Mesenchymal stem cell (in vitro differentiated cells and primary cell): ENCODE results near the gene MLANA.

ENCODE experiments used
- DNase-seq: peaks from one replicate; pipeline ENCODE4 v3.0.0-alpha.2; 2013
- H2AFZ ChIP-seq: one replicate; pipeline ENCODE4 v1.6.1; 2013; ENCODE audit warnings: low read depth, mild to moderate bottlenecking, control low read depth, inconsistent platforms, low read length, moderate library complexity
- H2AK5ac ChIP-seq: 2 replicates; pipeline ENCODE4 v1.6.1; 2013; ENCODE audit warnings: low read length, moderate library complexity, mild to moderate bottlenecking, inconsistent platforms; ENCODE audit not compliant: severe bottlenecking
- H2BK120ac ChIP-seq: one replicate; pipeline ENCODE4 v1.6.1; 2013; ENCODE audit warnings: low read depth, mild to moderate bottlenecking, inconsistent platforms, low read length, moderate library complexity
- H2BK12ac ChIP-seq, 2 experiments: one replicate each; pipeline ENCODE4 v1.6.1; 2013; ENCODE audit warnings: inconsistent platforms in 2 of 2, low read length in 2 of 2, mild to moderate bottlenecking in 2 of 2, moderate library complexity in 2 of 2, control low read depth in 1 of 2
- H2BK15ac ChIP-seq: one replicate; pipeline ENCODE4 v1.6.1; 2013; ENCODE audit warnings: mild to moderate bottlenecking, low read depth, inconsistent platforms; ENCODE audit not compliant: poor library complexity, severe bottlenecking
- H2BK5ac ChIP-seq: 2 replicates; pipeline ENCODE4 v1.6.1; 2013; ENCODE audit warnings: low read depth, mild to moderate bottlenecking, low read length, control low read depth, inconsistent platforms; ENCODE audit not compliant: poor library complexity, severe bottlenecking
- H3K14ac ChIP-seq, 2 experiments: one replicate each; pipeline ENCODE4 v1.6.1; 2013; ENCODE audit warnings: inconsistent platforms in 2 of 2, low read length in 2 of 2, control low read depth in 1 of 2, mild to moderate bottlenecking in 1 of 2, moderate library complexity in 1 of 2
- H3K18ac ChIP-seq, 2 experiments: one replicate each; pipeline ENCODE4 v1.6.1; 2013; ENCODE audit warnings: inconsistent platforms in 2 of 2, low read length in 2 of 2, control low read depth in 1 of 2, low read depth in 1 of 2, mild to moderate bottlenecking in 1 of 2
- H3K23ac ChIP-seq, 2 experiments: one replicate each; pipeline ENCODE4 v1.6.1; 2013; ENCODE audit warnings: inconsistent platforms in 2 of 2, low read length in 2 of 2, mild to moderate bottlenecking in 2 of 2, moderate library complexity in 2 of 2, control low read depth in 1 of 2
- H3K27ac ChIP-seq: 2 replicates; pipeline ENCODE4 v1.5.1; 2013; ENCODE audit warnings: mild to moderate bottlenecking, moderate library complexity, low read length, control low read depth, inconsistent platforms; ENCODE audit not compliant: poor library complexity, severe bottlenecking
- H3K27me3 ChIP-seq, 2 experiments: 2 replicates each; pipeline versions ENCODE4 v1.6.1 to v1.7.0; 2013; ENCODE audit warnings: low read length in 2 of 2, mild to moderate bottlenecking in 2 of 2, moderate library complexity in 2 of 2, control low read depth in 1 of 2, inconsistent platforms in 1 of 2; ENCODE audit not compliant: control insufficient read depth in 1 of 2, insufficient read depth in 1 of 2
- H3K36me3 ChIP-seq, 2 experiments: 2 replicates each; pipeline versions ENCODE4 v1.6.1 to v1.7.0; 2013; ENCODE audit warnings: low read length in 2 of 2, control low read depth in 1 of 2, inconsistent platforms in 1 of 2, low read depth in 1 of 2, mild to moderate bottlenecking in 1 of 2; ENCODE audit not compliant: insufficient read depth in 2 of 2, control insufficient read depth in 1 of 2
- H3K4ac ChIP-seq, 2 experiments: one replicate each; pipeline ENCODE4 v1.6.1; 2013; ENCODE audit warnings: inconsistent platforms in 2 of 2, low read length in 2 of 2, mild to moderate bottlenecking in 2 of 2, moderate library complexity in 2 of 2, control low read depth in 1 of 2, low read depth in 1 of 2
- H3K4me1 ChIP-seq: 2 replicates; pipeline ENCODE4 v1.6.1; 2013; ENCODE audit warnings: low read depth, low read length, control low read depth; ENCODE audit not compliant: control insufficient read depth, insufficient read depth
- H3K4me2 ChIP-seq: 2 replicates; pipeline ENCODE4 v1.6.1; 2013; ENCODE audit warnings: low read length, mild to moderate bottlenecking, inconsistent platforms; ENCODE audit not compliant: poor library complexity, severe bottlenecking
- H3K4me3 ChIP-seq, 2 experiments: 2 replicates each; pipeline versions ENCODE4 v1.5.1 to v1.7.0; 2013; ENCODE audit warnings: low read length in 2 of 2, mild to moderate bottlenecking in 2 of 2, control low read depth in 1 of 2, low read depth in 1 of 2; ENCODE audit not compliant: insufficient read depth in 1 of 2
- H3K79me1 ChIP-seq: replicated peaks from 2 replicates; pipeline ENCODE4 v1.6.1; 2013; ENCODE audit warnings: mild to moderate bottlenecking, control low read depth, low read length, inconsistent platforms; ENCODE audit not compliant: poor library complexity, severe bottlenecking
- H3K9ac ChIP-seq: 2 replicates; pipeline ENCODE4 v1.7.0; 2013; ENCODE audit warnings: mild to moderate bottlenecking, low read length, moderate library complexity
- H3K9me3 ChIP-seq: 2 replicates; pipeline ENCODE4 v1.7.0; 2013; ENCODE audit warnings: mild to moderate bottlenecking, low read length; ENCODE audit not compliant: control insufficient read depth
- H4K8ac ChIP-seq: one replicate; pipeline ENCODE4 v1.6.1; 2013; ENCODE audit warnings: inconsistent platforms, mild to moderate bottlenecking, low read length, moderate library complexity
- H4K91ac ChIP-seq: one replicate; pipeline ENCODE4 v1.6.1; 2013; ENCODE audit warnings: mild to moderate bottlenecking, low read length, inconsistent platforms
- WGBS: methylation state at CpG from one replicate; pipeline ENCODE4 v1.1.7; 2013; ENCODE audit warnings: mixed read lengths; 5-methylcytosine and 5-hydroxymethylcytosine counted together

The MLANA gene

GRCh38 chr9:5950261-5950660 is 59.6 kb downstream of the MLANA start:
- Histone ChIP-seq H2BK120ac (no peak overlapping the region), H2AFZ (no peak overlapping the region), H3K4me1 (peaks cover 7% of the 10 kb centered on the region), H3K27me3 (no peaks in the 10 kb centered on the region), H2BK12ac (no peak overlapping the region), H3K4me2 (no peak overlapping the region), H3K23ac (no peak overlapping the region), H3K14ac (no peak overlapping the region), H3K36me3 (peaks cover 0 to 5% of the 10 kb centered on the region in 2 experiments), H3K79me1 (peaks cover 2% of the 10 kb centered on the region), H3K27ac (no peak overlapping the region), H3K9ac (no peak overlapping the region), H3K4ac (no peak overlapping the region), H2AK5ac (no peak overlapping the region), H3K9me3 (no peaks in the 10 kb centered on the region), H4K8ac (no peak overlapping the region), H2BK5ac (no peak overlapping the region), H4K91ac (no peak overlapping the region), H3K18ac (no peak overlapping the region), H2BK15ac (no peak overlapping the region), H3K4me3 (no peak overlapping the region)
- no peak for DNase-seq
- WGBS: no CpG with 5 or more reads among the region's 1 CpG

DNA sequence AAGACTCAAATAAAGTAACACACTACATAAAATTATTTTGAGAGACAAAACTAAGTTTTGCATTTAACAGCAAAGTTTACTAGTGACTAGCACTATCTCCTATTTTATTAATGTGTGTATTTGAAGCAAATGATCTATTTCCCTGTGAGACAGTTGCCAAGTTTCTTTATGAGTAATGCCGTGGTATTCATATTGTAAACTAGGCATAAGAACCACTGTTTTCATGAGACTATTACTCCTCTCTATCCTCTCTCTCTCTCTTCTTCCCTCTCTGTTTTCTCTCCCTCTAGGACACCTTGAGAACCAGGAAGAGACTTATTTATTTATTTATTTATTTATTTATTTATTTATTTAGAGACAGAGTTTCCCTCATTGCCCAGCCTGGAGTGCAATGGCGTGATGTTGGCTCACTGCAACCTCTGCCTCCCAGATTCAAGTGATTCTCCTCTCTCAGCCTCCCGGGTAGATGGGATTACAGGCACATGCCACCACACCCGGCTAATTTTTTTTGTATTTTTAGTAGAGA is 61.1 kb downstream of the MLANA start:
- Histone ChIP-seq H3K9me3 (no peaks in the 10 kb centered on the region), H3K4me1 (peaks cover 7% of the 10 kb centered on the region), H2BK5ac (no peak overlapping the region), H2BK15ac (no peak overlapping the region), H2AK5ac (no peak overlapping the region), H3K27me3 (no peaks in the 10 kb centered on the region), H4K91ac (no peak overlapping the region), H2BK12ac (no peak overlapping the region), H3K9ac (no peak overlapping the region), H3K27ac (no peak overlapping the region), H3K4ac (no peak overlapping the region), H3K18ac (no peak overlapping the region), H3K4me2 (no peak overlapping the region), H3K23ac (no peak overlapping the region), H4K8ac (no peak overlapping the region), H2AFZ (no peak overlapping the region), H3K14ac (no peak overlapping the region), H3K79me1 (peaks cover 2% of the 10 kb centered on the region), H2BK120ac (no peak overlapping the region), H3K4me3 (no peak overlapping the region), H3K36me3 (peaks cover 0 to 5% of the 10 kb centered on the region in 2 experiments)
- peak; percentile 34 for DNase-seq
- 100% methylated on average over 3 of the region's 4 CpGs for WGBS

DNA sequence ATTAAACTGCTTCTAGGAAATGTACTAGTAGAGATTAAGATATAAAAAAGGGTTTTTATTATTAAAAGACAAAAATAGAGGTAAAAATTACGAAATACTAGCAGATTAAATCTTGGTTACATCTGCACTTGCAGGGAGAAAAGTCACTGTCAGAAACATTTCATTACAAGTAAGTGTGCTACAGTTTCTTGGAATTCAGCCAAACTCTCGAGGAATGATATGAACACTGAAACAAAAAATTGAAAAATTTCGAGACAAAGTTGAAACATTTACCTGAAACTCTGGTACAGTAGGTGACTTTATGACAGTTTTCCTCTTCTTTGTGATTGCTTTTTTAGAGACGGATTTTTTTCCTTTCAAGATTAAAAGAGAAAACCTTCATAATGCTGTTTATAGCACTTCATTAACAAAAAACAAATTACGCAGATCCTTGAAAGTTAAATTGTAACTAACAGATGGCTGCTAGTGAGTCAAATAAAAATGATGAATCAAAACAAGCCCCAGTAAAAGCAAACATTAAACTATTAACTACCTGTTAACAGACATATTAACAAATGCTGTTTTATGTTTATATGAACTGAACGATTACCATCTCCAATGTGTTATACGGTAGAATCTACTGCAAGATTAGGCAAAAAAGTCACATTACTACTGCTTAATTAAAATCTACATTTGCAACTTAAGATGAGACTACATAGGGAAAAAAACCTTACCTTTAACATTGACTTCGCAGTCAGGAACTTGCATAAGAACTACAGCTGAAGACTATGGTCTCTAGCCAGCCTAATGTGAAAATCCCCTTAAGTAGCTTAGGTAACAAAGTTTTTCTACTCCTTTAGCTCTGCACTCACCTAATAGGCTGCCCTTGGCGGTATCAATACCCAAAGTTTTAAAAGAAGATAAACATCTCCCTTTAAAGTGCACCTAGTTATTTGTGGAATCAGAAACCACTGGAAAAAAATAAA is 63.3 kb downstream of the MLANA start:
- DNase-seq: no peak
- H4K91ac ChIP-seq: no peak overlapping the region
- H4K8ac ChIP-seq: no peak overlapping the region
- peak overlapping the region; percentile 22 for H3K4me2 ChIP-seq
- H3K4ac ChIP-seq: no peak overlapping the region
- no peak overlapping the region for H2AFZ ChIP-seq
- no peaks in the 10 kb centered on the region for H3K27me3 ChIP-seq
- peaks cover 2% of the 10 kb centered on the region for H3K79me1 ChIP-seq
- no peak overlapping the region for H2BK5ac ChIP-seq
- H2BK120ac ChIP-seq: no peak overlapping the region
- 97% methylated on average over 5 of the region's 9 CpGs for WGBS
- H3K9me3 ChIP-seq: no peaks in the 10 kb centered on the region
- H3K14ac ChIP-seq: no peak overlapping the region
- H3K36me3 ChIP-seq: peaks cover 3 to 5% of the 10 kb centered on the region in 2 experiments
- H2BK12ac ChIP-seq: no peak overlapping the region
- no peak overlapping the region for H3K23ac ChIP-seq
- H3K18ac ChIP-seq: no peak overlapping the region
- no peak overlapping the region for H3K9ac ChIP-seq
- H3K4me1 ChIP-seq: peaks cover 9% of the 10 kb centered on the region
- H2BK15ac ChIP-seq: no peak overlapping the region
- no peak overlapping the region for H3K4me3 ChIP-seq
- no peak overlapping the region for H2AK5ac ChIP-seq
- H3K27ac ChIP-seq: peak overlapping the region; percentile 38

- Histone ChIP-seq H2AFZ (no peak overlapping the region), H3K27ac (no peak overlapping the region), H3K4ac (no peak overlapping the region), H3K36me3 (peaks cover 3 to 9% of the 10 kb centered on the region in 2 experiments), H3K79me1 (no peaks in the 10 kb centered on the region), H2BK15ac (no peak overlapping the region), H4K91ac (no peak overlapping the region), H3K4me2 (no peak overlapping the region), H3K4me1 (peaks cover 5% of the 10 kb centered on the region), H3K4me3 (no peak overlapping the region), H3K18ac (no peak overlapping the region), H4K8ac (no peak overlapping the region), H3K9ac (no peak overlapping the region), H3K9me3 (no peaks in the 10 kb centered on the region), H3K27me3 (no peaks in the 10 kb centered on the region), H3K23ac (no peak overlapping the region), H2BK120ac (no peak overlapping the region), H2AK5ac (no peak overlapping the region), H3K14ac (no peak overlapping the region), H2BK5ac (no peak overlapping the region), H2BK12ac (no peak overlapping the region)
- no peak for DNase-seq
- 100% methylated on average over 1 of the region's 1 CpG for WGBS
Measured at GRCh38 chr9:5957166-5957565, 66.5 kb downstream of the MLANA start.
